Measurements from ENCODE around the gene FAM110A. TPM values are rescaled to one million over a fixed set of nuclear protein-coding genes. Genes with fewer than 3 reads are reported as not detected.
"Not testable (repeated sequence)": the region's sequence is repeated elsewhere in the genome, so short reads cannot be mapped to it uniquely, and the experiment has no call there.

The FAM110A gene
- polyA plus RNA-seq, 4 donors, result 7.1 to 12.2 (median 9.1) TPM

GRCh38 chr20:822651-823573 lies 10.6 kb upstream of the FAM110A start:
- no peak for DNase-seq (ENCODE audit: low read depth in 4 of 4, low spot score in 3 of 4)

DNA sequence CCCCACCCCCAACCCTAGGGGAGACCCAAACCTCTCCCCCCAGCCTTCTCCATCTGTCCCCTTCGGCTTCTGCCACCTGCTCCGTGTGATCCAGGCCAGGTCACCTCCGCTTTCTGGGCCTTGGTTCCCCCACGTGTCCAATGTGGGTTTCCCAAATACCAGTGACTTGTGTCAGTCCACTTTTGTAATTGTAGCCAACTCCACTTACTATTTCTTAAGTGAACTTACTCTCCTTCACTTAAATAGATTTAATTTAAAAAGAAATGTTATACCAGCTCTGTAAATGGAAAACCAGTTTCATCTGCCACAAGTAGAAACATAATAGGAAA lies 10.0 kb upstream of the FAM110A start:
- no peak for DNase-seq (ENCODE audit: low read depth in 4 of 4, low spot score in 3 of 4)

DNA sequence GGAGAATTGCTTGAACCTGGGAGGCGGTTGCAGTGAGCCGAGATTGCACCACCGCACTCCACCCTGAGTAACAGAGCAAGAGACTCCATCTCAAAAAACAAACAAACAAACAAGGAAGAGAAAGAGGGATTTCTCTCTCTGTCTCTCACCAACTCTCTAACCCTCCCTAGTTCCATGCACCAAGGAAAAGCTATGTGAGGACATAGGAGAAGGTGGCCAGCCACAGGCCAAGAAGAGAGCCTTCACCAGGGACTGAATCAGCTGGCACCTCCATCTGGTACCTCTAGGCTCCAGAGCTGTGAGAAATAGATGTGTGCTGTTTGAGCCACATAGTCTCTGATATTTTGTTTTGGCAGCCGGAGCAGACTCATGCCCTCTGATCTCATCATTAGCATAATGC lies 9.0 kb upstream of the FAM110A start:
- no peak for DNase-seq (ENCODE audit: low read depth in 4 of 4, low spot score in 3 of 4)

- no peak for DNase-seq (ENCODE audit: low read depth in 4 of 4, low spot score in 3 of 4)
Measured at GRCh38 chr20:824916-825315, 8.6 kb upstream of the FAM110A start.

- no peak for DNase-seq (ENCODE audit: low read depth in 4 of 4, low spot score in 3 of 4)
Measured at GRCh38 chr20:825710-826421, 7.6 kb upstream of the FAM110A start.

GRCh38 chr20:826695-827323 lies 6.7 kb upstream of the FAM110A start:
- DNase-seq (ENCODE audit: low read depth in 4 of 4, low spot score in 3 of 4), result no peak

- not testable (repeated sequence) for DNase-seq (ENCODE audit: low read depth in 4 of 4, low spot score in 3 of 4)
Measured at GRCh38 chr20:827981-828380, 5.5 kb upstream of the FAM110A start.

GRCh38 chr20:828987-829386 lies 4.5 kb upstream of the FAM110A start:
- DNase-seq (ENCODE audit: low read depth in 4 of 4, low spot score in 3 of 4), result no peak

- no peak for DNase-seq (ENCODE audit: low read depth in 4 of 4, low spot score in 3 of 4)
Measured at GRCh38 chr20:829551-829950, 4.0 kb upstream of the FAM110A start.

GRCh38 chr20:830011-830521 lies 3.4 kb upstream of the FAM110A start:
- DNase-seq (ENCODE audit: low read depth in 4 of 4, low spot score in 3 of 4), result no peak

- no peak for DNase-seq (ENCODE audit: low read depth in 4 of 4, low spot score in 3 of 4)
Measured at GRCh38 chr20:831251-831650, 2.3 kb upstream of the FAM110A start.

- no peak for DNase-seq (ENCODE audit: low read depth in 4 of 4, low spot score in 3 of 4)
Measured at GRCh38 chr20:831956-832355, 1.6 kb upstream of the FAM110A start.

DNA sequence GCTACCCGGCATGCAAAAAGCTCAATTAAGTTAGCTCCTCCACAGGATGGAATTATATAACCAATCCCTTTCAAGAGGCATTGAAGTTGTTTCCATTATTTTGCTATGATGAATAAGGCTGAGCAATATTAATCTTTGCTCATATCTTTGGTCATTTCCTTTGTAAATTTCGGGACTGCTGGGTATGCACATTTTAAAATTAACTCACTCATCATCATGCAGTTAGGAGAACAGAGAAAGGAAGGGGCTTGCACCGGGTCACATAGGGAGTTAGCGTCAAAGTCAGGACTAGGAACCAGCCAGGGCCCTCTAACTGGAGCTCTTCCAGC lies 430 bp upstream of the FAM110A start:
- no peak for DNase-seq (ENCODE audit: low read depth in 4 of 4, low spot score in 3 of 4)

- DNase-seq (ENCODE audit: low read depth in 4 of 4, low spot score in 3 of 4), result no peak
Measured at GRCh38 chr20:834151-834746, 734 bp downstream of the FAM110A start.

DNA sequence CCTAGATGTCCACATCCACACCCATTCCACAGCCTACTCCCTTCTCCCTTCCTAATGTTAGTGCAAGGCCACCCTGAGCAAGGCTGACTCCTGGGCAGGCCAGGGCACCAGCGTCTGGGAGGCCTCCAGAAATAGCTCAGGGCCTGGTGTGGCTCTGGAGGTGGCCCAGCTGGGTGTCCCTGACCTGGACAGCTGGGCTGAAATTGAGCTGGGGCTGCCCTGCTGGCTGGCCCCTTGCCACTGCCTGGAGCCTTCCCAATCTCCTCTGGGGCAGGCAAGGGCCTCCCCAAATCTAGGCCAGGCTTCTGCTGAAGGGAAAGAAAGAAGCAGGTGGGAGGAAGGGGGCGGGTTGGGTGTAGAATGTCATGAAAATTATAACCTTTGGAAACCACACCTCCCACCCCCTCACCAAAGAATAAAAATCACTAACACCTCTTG lies 2.1 kb downstream of the FAM110A start:
- DNase-seq (ENCODE audit: low read depth in 4 of 4, low spot score in 3 of 4), result no peak

GRCh38 chr20:836190-836589 lies 2.7 kb downstream of the FAM110A start:
- DNase-seq (ENCODE audit: low read depth in 4 of 4, low spot score in 3 of 4), result no peak

DNA sequence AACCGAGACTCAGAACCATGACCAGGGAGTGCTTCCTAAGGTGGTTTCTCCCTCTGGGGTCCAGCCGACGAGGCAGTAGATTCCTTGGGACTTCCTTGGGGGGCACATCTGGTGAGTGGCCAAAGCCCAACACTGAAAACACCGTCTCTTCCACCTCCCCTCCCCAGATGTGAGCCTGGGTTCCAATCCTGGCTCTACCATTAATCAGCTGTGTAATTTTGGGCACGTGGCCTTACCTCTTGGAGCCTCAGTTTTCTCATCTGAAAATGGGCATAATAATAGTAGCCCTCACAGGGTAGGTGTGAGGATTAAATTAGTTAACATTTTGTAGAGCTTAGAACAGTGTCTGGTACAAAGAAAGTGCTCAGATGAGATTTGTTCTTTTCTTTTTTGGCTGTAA lies 5.5 kb downstream of the FAM110A start:
- DNase-seq (ENCODE audit: low read depth in 4 of 4, low spot score in 3 of 4), result no peak

- DNase-seq (ENCODE audit: low read depth in 4 of 4, low spot score in 3 of 4), result no peak
Measured at GRCh38 chr20:839626-840025, 6.1 kb downstream of the FAM110A start.

GRCh38 chr20:840503-840857 lies 7.0 kb downstream of the FAM110A start:
- no peak for DNase-seq (ENCODE audit: low read depth in 4 of 4, low spot score in 3 of 4)

DNA sequence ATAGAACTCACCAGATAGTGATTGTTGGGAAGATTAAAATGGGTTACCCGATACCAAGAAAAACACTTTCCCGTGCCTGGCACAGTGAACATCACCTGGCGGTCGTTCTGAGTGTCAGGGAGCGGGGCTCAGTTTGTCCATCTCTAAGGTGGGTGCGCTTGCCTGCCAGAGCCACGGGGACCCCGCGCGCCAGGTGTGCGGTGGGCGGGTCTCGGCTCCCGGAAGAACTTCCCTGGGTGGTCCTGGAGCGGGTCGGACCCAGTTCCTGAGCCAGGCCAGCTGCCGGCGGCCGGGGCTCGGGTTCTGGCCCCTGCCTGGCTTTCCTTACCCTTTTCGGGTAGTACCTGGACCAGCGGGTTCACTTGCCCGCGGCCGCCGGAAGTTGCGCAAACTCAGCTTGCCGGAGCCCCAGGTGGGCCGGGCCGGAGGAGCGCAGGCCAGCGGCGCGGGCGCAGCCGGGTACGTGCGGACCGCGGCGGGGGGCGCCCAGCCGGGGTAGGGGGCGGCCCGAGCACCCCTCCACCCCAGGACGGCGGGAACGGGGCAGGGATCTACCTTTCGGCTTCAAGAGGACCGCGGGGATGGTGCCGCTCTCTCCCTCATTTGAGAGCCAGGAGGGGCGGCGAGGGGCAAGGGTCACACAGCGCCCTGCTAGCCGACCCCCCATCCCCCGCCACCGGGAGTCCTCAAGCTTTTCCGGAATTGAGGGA lies 7.5 kb downstream of the FAM110A start:
- DNase-seq (ENCODE audit: low read depth in 4 of 4, low spot score in 3 of 4), result no peak
